GM23338 (cell line): ENCODE measurements around the gene OMA1.
A peak's percentile ranks its signal among the peaks of the same experiment; 100 is the strongest.

ENCODE experiments used
- CREB1 ChIP-seq: fragments of 250-450 bp; sonication (Bioruptor Pico); IDR thresholded peaks from 2 replicates; pipeline ENCODE4 v1.5.0; 2020; ENCODE audit warnings: low read depth, mild to moderate bottlenecking, moderate library complexity
- CTCF ChIP-seq, 2 experiments: fragments of 200-600 bp in 1 of 2; sonication (generic) in 1 of 2; conservative IDR thresholded peaks; 2 replicates each; pipeline versions ENCODE4 v1.5.1 to v1.6.1; 2016 to 2017; ENCODE audit warnings: antibody characterized with exemption in 2 of 2, low read depth in 2 of 2, mild to moderate bottlenecking in 2 of 2, moderate library complexity in 1 of 2
- EZH2 ChIP-seq: fragments of 200-600 bp; sonication (generic); IDR thresholded peaks from one replicate; pipeline ENCODE4 v1.8.0; 2017; ENCODE audit warnings: antibody characterized with exemption, mild to moderate bottlenecking, low read depth; ENCODE audit not compliant: unreplicated experiment
- EZH2phosphoT487 ChIP-seq: fragments of 200-600 bp; sonication (generic); IDR thresholded peaks from one replicate; pipeline ENCODE4 v1.8.1; 2018; ENCODE audit warnings: antibody characterized with exemption; ENCODE audit not compliant: unreplicated experiment
- JUNB ChIP-seq: IDR thresholded peaks from one replicate; pipeline ENCODE4 v1.6.1; 2016; ENCODE audit warnings: antibody characterized with exemption; ENCODE audit not compliant: unreplicated experiment
- NANOG ChIP-seq: IDR thresholded peaks from 2 replicates; pipeline ENCODE4 v1.6.1; 2016; ENCODE audit warnings: antibody characterized with exemption, borderline replicate concordance
- POLR2AphosphoS5 ChIP-seq: IDR thresholded peaks from 2 replicates; pipeline ENCODE4 v1.6.1; 2016; ENCODE audit warnings: antibody characterized with exemption, low read depth
- STAT1 ChIP-seq: IDR thresholded peaks from one replicate; pipeline ENCODE4 v1.6.1; 2016; ENCODE audit warnings: antibody characterized with exemption; ENCODE audit not compliant: unreplicated experiment
- ZNF114 ChIP-seq: fragments of 250-450 bp; sonication (Bioruptor Pico); IDR thresholded peaks from 2 replicates; pipeline ENCODE4 v1.5.0; 2020; ENCODE audit warnings: mild to moderate bottlenecking, moderate library complexity
- ZNF331 ChIP-seq: fragments of 250-450 bp; sonication (Bioruptor Pico); IDR thresholded peaks from 2 replicates; pipeline ENCODE4 v1.5.0; 2020; ENCODE audit warnings: low read depth, mild to moderate bottlenecking, moderate library complexity
- ZNF462 ChIP-seq: fragments of 250-450 bp; sonication (Bioruptor Pico); IDR thresholded peaks from 2 replicates; pipeline ENCODE4 v1.5.0; 2020; ENCODE audit warnings: mild to moderate bottlenecking, moderate library complexity
- TF ChIP-seq, protein P1 (sequence below): IDR thresholded peaks from one replicate; pipeline ENCODE4 v1.6.1; 2018; ENCODE audit warnings: antibody characterized with exemption; ENCODE audit not compliant: unreplicated experiment
- TF ChIP-seq, protein P2 (sequence below): IDR thresholded peaks from 2 replicates; pipeline ENCODE4 v1.6.1; 2016; ENCODE audit warnings: antibody characterized with exemption

DNA sequence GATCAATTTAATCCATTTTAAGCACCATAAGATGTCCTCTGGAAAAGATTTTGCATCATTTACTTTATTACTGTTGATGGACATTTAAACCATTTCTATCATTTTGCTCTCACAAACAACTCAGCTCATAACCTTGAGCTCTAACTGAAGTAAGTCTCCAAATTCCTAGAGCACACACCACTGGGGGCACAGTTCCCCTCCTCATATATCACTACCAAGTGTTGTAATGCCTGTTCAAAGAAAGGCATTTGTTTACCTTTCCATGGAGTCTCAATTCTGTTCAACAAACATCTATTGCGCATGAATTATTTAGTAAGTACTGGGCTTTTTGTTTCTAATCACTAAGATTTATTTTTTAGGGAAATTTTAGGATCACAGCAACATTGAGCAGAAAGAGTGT, 8.9 kb upstream of the OMA1 start:
- no peak for TF ChIP-seq POLR2AphosphoS5
- peak in 1 of 2 experiments; percentile 20; a peak in 2 of 4 replicates for TF ChIP-seq CTCF (conservative IDR thresholded peaks at IDR 0.05; ENCODE audit: low read depth in 2 of 2)
- no peak for TF ChIP-seq EZH2
- no peak for TF ChIP-seq JUNB
- TF ChIP-seq ZNF331 (CRISPR knock-in tag), result no peak
- no peak for TF ChIP-seq EZH2phosphoT487
- TF ChIP-seq CREB1 (CRISPR knock-in tag), result no peak
- TF ChIP-seq, protein P1, sequence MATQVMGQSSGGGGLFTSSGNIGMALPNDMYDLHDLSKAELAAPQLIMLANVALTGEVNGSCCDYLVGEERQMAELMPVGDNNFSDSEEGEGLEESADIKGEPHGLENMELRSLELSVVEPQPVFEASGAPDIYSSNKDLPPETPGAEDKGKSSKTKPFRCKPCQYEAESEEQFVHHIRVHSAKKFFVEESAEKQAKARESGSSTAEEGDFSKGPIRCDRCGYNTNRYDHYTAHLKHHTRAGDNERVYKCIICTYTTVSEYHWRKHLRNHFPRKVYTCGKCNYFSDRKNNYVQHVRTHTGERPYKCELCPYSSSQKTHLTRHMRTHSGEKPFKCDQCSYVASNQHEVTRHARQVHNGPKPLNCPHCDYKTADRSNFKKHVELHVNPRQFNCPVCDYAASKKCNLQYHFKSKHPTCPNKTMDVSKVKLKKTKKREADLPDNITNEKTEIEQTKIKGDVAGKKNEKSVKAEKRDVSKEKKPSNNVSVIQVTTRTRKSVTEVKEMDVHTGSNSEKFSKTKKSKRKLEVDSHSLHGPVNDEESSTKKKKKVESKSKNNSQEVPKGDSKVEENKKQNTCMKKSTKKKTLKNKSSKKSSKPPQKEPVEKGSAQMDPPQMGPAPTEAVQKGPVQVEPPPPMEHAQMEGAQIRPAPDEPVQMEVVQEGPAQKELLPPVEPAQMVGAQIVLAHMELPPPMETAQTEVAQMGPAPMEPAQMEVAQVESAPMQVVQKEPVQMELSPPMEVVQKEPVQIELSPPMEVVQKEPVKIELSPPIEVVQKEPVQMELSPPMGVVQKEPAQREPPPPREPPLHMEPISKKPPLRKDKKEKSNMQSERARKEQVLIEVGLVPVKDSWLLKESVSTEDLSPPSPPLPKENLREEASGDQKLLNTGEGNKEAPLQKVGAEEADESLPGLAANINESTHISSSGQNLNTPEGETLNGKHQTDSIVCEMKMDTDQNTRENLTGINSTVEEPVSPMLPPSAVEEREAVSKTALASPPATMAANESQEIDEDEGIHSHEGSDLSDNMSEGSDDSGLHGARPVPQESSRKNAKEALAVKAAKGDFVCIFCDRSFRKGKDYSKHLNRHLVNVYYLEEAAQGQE, result no peak
- no peak for TF ChIP-seq ZNF462 (CRISPR knock-in tag)
- no peak for TF ChIP-seq ZNF114 (CRISPR knock-in tag)
- TF ChIP-seq, protein P2, sequence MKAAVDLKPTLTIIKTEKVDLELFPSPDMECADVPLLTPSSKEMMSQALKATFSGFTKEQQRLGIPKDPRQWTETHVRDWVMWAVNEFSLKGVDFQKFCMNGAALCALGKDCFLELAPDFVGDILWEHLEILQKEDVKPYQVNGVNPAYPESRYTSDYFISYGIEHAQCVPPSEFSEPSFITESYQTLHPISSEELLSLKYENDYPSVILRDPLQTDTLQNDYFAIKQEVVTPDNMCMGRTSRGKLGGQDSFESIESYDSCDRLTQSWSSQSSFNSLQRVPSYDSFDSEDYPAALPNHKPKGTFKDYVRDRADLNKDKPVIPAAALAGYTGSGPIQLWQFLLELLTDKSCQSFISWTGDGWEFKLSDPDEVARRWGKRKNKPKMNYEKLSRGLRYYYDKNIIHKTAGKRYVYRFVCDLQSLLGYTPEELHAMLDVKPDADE, result no peak
- TF ChIP-seq NANOG, result no peak
- no peak for TF ChIP-seq STAT1
